ENCODE data around the gene C11orf91. TPM values are rescaled to one million over a fixed set of nuclear protein-coding genes. Genes with fewer than 3 reads are reported as not detected.

The C11orf91 gene
- total and polyA plus RNA-seq, 7 donors, result 0.14 to 0.87 (median 0.51) TPM; not detected in 3

DNA sequence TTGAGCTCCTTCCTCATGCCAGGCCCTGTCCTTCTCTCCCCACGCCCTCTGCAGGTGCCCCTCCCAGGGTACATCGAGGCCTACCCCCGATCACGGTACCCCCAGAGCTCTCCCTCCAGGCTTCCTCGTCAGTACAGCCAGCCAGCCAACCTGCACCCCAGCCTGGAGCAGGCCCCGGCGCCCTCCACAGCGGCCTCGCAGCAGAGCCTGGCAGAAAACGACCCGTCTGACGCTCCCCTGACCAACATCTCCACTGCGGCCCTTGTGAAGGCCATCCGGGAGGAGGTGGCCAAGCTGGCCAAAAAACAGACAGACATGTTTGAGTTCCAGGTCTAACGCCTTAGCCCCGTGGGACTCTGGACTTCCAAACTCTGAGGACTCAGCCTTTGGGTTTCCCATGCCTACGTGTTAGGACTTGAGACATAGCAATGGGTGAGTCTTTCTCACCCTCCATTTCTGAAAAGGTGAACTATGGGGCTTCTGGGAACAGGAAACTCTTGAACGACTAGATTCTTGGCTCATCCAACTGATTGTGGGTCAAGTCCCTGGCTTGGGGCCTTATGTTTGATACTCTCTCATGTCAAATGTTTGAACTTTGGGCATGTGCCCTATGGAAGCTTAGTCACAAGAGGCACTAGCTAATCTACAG, 32.7 kb downstream of the C11orf91 start:
- 89% methylated on average over 18 of the region's 18 CpGs for WGBS, 3 donors
- Histone ChIP-seq H3K4me3 (no peak overlapping the region), H3K4me1 (peaks cover 5% of the 10 kb centered on the region), H3K27ac (no peak overlapping the region), H3K27me3 (ENCODE audit: insufficient read depth in 3 of 3, low read length in 2 of 3) (no peaks in the 10 kb centered on the region), H3K9me3 (no peaks in the 10 kb centered on the region), H3K36me3 (ENCODE audit: insufficient read depth in 1 of 2, low read depth in 1 of 2) (no peaks in the 10 kb centered on the region)
- DNase-seq (no peak), ATAC-seq (no peak)
- intact Hi-C loops (cut with DNase I), result no loop called here
- TF ChIP-seq, protein P1, sequence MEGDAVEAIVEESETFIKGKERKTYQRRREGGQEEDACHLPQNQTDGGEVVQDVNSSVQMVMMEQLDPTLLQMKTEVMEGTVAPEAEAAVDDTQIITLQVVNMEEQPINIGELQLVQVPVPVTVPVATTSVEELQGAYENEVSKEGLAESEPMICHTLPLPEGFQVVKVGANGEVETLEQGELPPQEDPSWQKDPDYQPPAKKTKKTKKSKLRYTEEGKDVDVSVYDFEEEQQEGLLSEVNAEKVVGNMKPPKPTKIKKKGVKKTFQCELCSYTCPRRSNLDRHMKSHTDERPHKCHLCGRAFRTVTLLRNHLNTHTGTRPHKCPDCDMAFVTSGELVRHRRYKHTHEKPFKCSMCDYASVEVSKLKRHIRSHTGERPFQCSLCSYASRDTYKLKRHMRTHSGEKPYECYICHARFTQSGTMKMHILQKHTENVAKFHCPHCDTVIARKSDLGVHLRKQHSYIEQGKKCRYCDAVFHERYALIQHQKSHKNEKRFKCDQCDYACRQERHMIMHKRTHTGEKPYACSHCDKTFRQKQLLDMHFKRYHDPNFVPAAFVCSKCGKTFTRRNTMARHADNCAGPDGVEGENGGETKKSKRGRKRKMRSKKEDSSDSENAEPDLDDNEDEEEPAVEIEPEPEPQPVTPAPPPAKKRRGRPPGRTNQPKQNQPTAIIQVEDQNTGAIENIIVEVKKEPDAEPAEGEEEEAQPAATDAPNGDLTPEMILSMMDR (IDR thresholded peaks at IDR 0.05), result no peak

DNA sequence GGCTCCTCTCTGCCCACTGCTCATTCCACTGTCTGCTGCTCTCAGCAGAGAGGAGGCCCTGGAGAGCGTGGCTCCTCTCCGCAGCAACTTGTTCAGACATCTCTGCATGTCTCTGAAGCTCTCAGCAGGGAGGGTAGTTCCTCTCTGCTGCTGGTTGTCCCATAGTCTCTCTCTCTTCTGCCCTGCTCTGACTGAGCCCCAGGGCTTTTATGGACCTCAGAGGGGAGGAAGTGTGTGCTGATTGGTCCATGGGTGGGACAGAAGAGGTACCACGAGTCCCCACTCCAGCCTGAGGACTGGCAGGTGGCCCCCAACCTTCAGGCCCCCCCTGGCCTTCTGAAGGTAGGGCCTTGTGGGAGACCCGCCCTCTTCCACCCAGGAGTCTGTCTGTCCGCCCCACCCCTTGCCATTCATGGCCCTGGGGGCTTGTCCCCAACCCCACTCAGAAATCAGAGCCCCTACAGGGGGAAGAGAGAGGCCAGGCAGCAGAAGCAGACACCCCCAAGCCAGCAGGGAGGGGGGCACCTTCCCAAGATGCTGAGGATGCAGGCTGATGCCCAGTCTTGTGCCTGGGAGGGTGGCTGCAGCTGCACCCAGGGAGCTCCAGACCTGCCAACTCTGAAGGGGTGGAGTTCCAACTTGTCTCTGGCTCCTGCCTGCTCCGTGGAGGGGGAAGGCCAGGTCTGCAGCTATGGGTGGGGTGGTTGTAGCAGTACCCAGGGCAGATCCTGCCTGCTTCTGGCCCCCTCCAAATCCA, 35.1 kb downstream of the C11orf91 start:
- Histone ChIP-seq H3K4me1 (peaks cover 5% of the 10 kb centered on the region), H3K27me3 (ENCODE audit: insufficient read depth in 3 of 3, low read length in 2 of 3) (no peaks in the 10 kb centered on the region), H3K27ac (no peak overlapping the region), H3K9me3 (no peaks in the 10 kb centered on the region), H3K36me3 (ENCODE audit: insufficient read depth in 1 of 2, low read depth in 1 of 2) (no peaks in the 10 kb centered on the region), H3K4me3 (no peak overlapping the region)
- TF ChIP-seq, protein P1 (IDR thresholded peaks at IDR 0.05), result no peak
- intact Hi-C loops (cut with DNase I), result no loop called here
- 81 to 86% (median 86%) methylated on average over 6 of the region's 6 CpGs for WGBS, 3 donors
- ATAC-seq (no peak), DNase-seq (no peak)

DNA sequence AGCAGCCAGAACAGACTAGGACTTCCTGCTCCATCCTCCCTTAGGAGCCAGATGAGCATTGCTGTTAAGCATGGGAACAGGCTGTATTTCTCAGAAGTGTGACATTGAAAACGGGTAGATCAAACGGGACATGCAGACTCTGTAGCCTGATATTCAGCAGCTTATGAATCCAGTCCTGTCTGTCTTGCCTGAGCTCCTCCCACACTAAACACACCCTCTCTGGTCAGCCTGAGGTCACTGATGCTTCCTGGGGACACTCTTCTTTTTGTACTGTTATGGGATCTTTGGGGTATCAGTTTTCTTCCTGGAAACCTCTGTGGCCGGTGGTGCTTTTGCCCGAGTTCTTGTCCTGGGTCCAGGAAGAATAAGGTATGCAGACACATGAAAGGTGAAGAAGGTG, 35.8 kb downstream of the C11orf91 start:
- no peaks in the 10 kb centered on the region for H3K9me3 ChIP-seq
- no peak overlapping the region for H3K27ac ChIP-seq
- intact Hi-C loops (cut with DNase I), result no loop called here
- DNase-seq (no peak), ATAC-seq (no peak)
- no peak overlapping the region for H3K4me3 ChIP-seq
- TF ChIP-seq, protein P1 (IDR thresholded peaks at IDR 0.05), result no peak
- H3K36me3 ChIP-seq (ENCODE audit: insufficient read depth in 1 of 2, low read depth in 1 of 2), result no peaks in the 10 kb centered on the region
- no peaks in the 10 kb centered on the region for H3K27me3 ChIP-seq (ENCODE audit: insufficient read depth in 3 of 3, low read length in 2 of 3)
- H3K4me1 ChIP-seq, result peaks cover 5% of the 10 kb centered on the region
- 23 to 46% (median 24%) methylated on average over 4 of the region's 4 CpGs for WGBS, 3 donors

DNA sequence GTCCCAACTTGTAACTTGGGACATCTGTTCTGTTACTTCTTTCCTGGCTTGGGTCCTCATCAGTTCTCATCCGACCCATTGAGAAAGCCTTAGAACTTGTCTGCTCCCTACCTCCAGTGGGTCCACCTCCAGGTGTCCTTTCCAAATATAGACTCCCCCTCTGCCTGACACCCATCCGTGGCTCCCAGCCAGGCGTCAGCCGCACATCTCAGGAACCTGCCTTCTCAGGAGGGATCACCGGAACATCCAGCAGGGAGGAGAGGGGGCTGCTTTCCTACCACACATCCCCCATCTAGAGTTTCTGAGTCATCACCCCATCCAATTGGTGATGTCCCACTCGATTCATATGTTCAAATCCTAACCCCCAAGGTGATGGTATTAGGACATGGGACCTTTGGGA, 36.5 kb downstream of the C11orf91 start:
- 72 to 87% (median 74%) methylated on average over 6 of the region's 6 CpGs for WGBS, 3 donors
- H3K4me1 ChIP-seq, result peaks cover 5% of the 10 kb centered on the region
- H3K27me3 ChIP-seq (ENCODE audit: insufficient read depth in 3 of 3, low read length in 2 of 3), result no peaks in the 10 kb centered on the region
- no peak overlapping the region for H3K4me3 ChIP-seq
- no peaks in the 10 kb centered on the region for H3K9me3 ChIP-seq
- ATAC-seq, result no peak
- DNase-seq, result no peak
- TF ChIP-seq, protein P1 (IDR thresholded peaks at IDR 0.05), result no peak
- H3K27ac ChIP-seq, result no peak overlapping the region
- no peaks in the 10 kb centered on the region for H3K36me3 ChIP-seq (ENCODE audit: insufficient read depth in 1 of 2, low read depth in 1 of 2)
- intact Hi-C loops (cut with DNase I), result no loop called here

Measured in psoas muscle (tissue), 8 donors.